Karpas-422 (cell line): ENCODE data around the gene SLC1A2. TPM values are rescaled to one million over a fixed set of nuclear protein-coding genes. Genes with fewer than 3 reads are reported as not detected.

ENCODE experiments used
- DNase-seq: peaks from one replicate; pipeline ENCODE4 v3.0.0-alpha.2; 2015
- H2AFZ ChIP-seq: fragments of 200-600 bp; sonication (generic); 2 replicates; pipeline ENCODE4 v1.6.1; 2014; ENCODE audit warnings: antibody characterized with exemption, low read length, mixed read lengths
- H3K27ac ChIP-seq: fragments of 200-600 bp; sonication (generic); 2 replicates; pipeline ENCODE4 v1.5.1; 2014; ENCODE audit warnings: mild to moderate bottlenecking, low read length, moderate library complexity
- H3K27me3 ChIP-seq: fragments of 200-600 bp; sonication (generic); 2 replicates; pipeline ENCODE4 v1.6.1; 2014; ENCODE audit warnings: low read length, mixed read lengths
- H3K36me3 ChIP-seq: fragments of 200-600 bp; sonication (generic); 2 replicates; pipeline ENCODE4 v1.6.1; 2014; ENCODE audit warnings: low read length, mixed read lengths; ENCODE audit not compliant: insufficient read depth
- H3K4me1 ChIP-seq: fragments of 200-600 bp; sonication (generic); 2 replicates; pipeline ENCODE4 v1.6.1; 2014; ENCODE audit warnings: mild to moderate bottlenecking, low read length, mixed read lengths
- H3K4me2 ChIP-seq: fragments of 200-600 bp; sonication (generic); 2 replicates; pipeline ENCODE4 v1.6.1; 2014; ENCODE audit warnings: low read length, low read depth, mild to moderate bottlenecking; ENCODE audit not compliant: poor library complexity, severe bottlenecking
- H3K4me3 ChIP-seq: fragments of 200-600 bp; sonication (generic); 2 replicates; pipeline ENCODE4 v1.5.1; 2014; ENCODE audit warnings: mild to moderate bottlenecking, antibody characterized with exemption, low read length, mixed read lengths
- H3K79me2 ChIP-seq: fragments of 200-600 bp; sonication (generic); 2 replicates; pipeline ENCODE4 v1.6.1; 2014; ENCODE audit warnings: mild to moderate bottlenecking, low read length, mixed read lengths
- H3K9ac ChIP-seq: fragments of 200-600 bp; sonication (generic); 2 replicates; pipeline ENCODE4 v1.6.0; 2014; ENCODE audit warnings: low read length
- H3K9me2 ChIP-seq: fragments of 200-600 bp; sonication (generic), shearing (Covaris generic); replicated peaks from 2 replicates; pipeline ENCODE4 v1.6.0; 2014; ENCODE audit warnings: mild to moderate bottlenecking, low read length, moderate library complexity; ENCODE audit not compliant: insufficient read depth
- H3K9me3 ChIP-seq: fragments of 300-700, 200-600 bp; sonication (generic); 2 replicates; pipeline ENCODE4 v1.6.1; 2014; ENCODE audit warnings: low read length, mixed read lengths
- H4K20me1 ChIP-seq: fragments of 200-600 bp; sonication (generic); 2 replicates; pipeline ENCODE4 v1.6.1; 2014; ENCODE audit warnings: mild to moderate bottlenecking, antibody characterized with exemption, low read length, low read depth; ENCODE audit not compliant: insufficient read depth
- total RNA-seq: library from RNA; depleted of rRNA; stranded (reverse); fragments of >200 nt; shearing (Covaris generic); gene quantifications from 2 replicates; pipeline ENCODE4 v1.2.3, GENCODE V29; 2014; ENCODE audit warnings: low replicate concordance

Gene SLC1A2
- total RNA-seq, 1 experiment from 2014 or later, result not detected

GRCh38 chr11:35261197-35261596 lies 158.2 kb downstream of the SLC1A2 start:
- Histone ChIP-seq H3K36me3 (no peaks in the 10 kb centered on the region), H3K4me3 (no peak overlapping the region), H3K79me2 (no peaks in the 10 kb centered on the region), H3K4me2 (no peak overlapping the region), H4K20me1 (no peaks in the 10 kb centered on the region), H2AFZ (no peak overlapping the region), H3K27ac (no peak overlapping the region), H3K27me3 (no peaks in the 10 kb centered on the region), H3K9ac (no peak overlapping the region), H3K9me3 (no peaks in the 10 kb centered on the region), H3K4me1 (no peaks in the 10 kb centered on the region), H3K9me2 (no peaks in the 10 kb centered on the region)
- peak; percentile 36 for DNase-seq

- Histone ChIP-seq H3K9me2 (no peaks in the 10 kb centered on the region), H3K4me2 (no peak overlapping the region), H3K9me3 (no peaks in the 10 kb centered on the region), H3K79me2 (no peaks in the 10 kb centered on the region), H3K4me3 (no peak overlapping the region), H3K36me3 (no peaks in the 10 kb centered on the region), H3K27ac (no peak overlapping the region), H3K9ac (no peak overlapping the region), H2AFZ (no peak overlapping the region), H3K4me1 (no peaks in the 10 kb centered on the region), H3K27me3 (no peaks in the 10 kb centered on the region), H4K20me1 (no peaks in the 10 kb centered on the region)
- peak; percentile 2 for DNase-seq
These were observed 158.9 kb downstream of the SLC1A2 start for GRCh38 chr11:35260342-35260985.

GRCh38 chr11:35259529-35259928 lies 159.8 kb downstream of the SLC1A2 start:
- Histone ChIP-seq H3K4me3 (no peak overlapping the region), H3K4me1 (no peaks in the 10 kb centered on the region), H3K79me2 (no peaks in the 10 kb centered on the region), H3K4me2 (no peak overlapping the region), H4K20me1 (no peaks in the 10 kb centered on the region), H3K9me2 (no peaks in the 10 kb centered on the region), H3K9me3 (no peaks in the 10 kb centered on the region), H3K27me3 (no peaks in the 10 kb centered on the region), H3K36me3 (no peaks in the 10 kb centered on the region), H3K27ac (no peak overlapping the region), H3K9ac (no peak overlapping the region), H2AFZ (no peak overlapping the region)
- DNase-seq, result peak; percentile 25

- peak; percentile 36 for DNase-seq
- Histone ChIP-seq H3K27ac (no peak overlapping the region), H3K9me3 (no peaks in the 10 kb centered on the region), H2AFZ (no peak overlapping the region), H3K4me2 (no peak overlapping the region), H3K36me3 (no peaks in the 10 kb centered on the region), H3K9ac (no peak overlapping the region), H4K20me1 (no peaks in the 10 kb centered on the region), H3K4me1 (no peaks in the 10 kb centered on the region), H3K4me3 (no peak overlapping the region), H3K27me3 (no peaks in the 10 kb centered on the region), H3K79me2 (no peaks in the 10 kb centered on the region), H3K9me2 (no peaks in the 10 kb centered on the region)
These were observed 162.1 kb downstream of the SLC1A2 start for GRCh38 chr11:35257281-35257680.

DNA sequence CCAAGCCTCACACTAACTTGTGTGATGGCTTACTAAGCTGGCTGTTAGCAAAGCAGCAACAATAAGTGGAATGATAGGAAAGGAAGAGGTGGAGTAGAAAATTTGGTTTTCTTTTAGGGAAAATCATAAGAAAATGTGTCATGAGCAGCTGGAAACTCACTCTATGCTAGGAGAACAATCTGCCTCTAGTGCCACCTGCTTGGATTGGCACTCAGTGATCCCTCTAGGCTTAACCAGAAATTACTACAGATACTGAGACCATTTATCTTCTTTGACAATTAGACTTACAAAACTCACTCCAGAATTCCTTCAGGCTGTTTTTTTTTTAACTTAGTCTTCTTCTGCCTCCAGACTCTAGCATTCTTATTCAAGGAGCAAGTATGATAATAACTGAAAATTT lies 163.1 kb downstream of the SLC1A2 start:
- Histone ChIP-seq H2AFZ (no peak overlapping the region), H3K9me3 (no peaks in the 10 kb centered on the region), H3K79me2 (no peaks in the 10 kb centered on the region), H4K20me1 (no peaks in the 10 kb centered on the region), H3K27ac (no peak overlapping the region), H3K4me3 (no peak overlapping the region), H3K9ac (no peak overlapping the region), H3K4me1 (no peaks in the 10 kb centered on the region), H3K36me3 (no peaks in the 10 kb centered on the region), H3K4me2 (no peak overlapping the region), H3K9me2 (no peaks in the 10 kb centered on the region), H3K27me3 (no peaks in the 10 kb centered on the region)
- DNase-seq, result no peak

DNA sequence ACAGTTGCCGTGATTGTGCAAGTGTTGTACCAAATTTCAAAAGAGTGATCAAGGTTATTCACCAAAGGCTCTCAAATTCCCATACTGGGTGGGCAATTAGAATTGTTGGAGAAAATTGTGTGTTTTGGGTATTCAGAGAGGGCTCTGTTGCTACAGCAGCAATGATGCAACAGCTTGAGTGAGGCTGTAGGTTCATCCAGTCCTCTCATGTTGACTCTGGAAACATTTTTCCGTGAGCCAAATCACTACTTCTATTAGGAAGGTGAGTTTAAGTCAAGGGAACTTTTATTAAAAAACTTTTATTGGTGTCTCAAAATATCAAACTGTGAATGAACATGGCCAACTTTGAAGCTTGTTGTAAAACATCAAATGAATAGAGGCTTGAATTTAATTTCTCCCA lies 163.8 kb downstream of the SLC1A2 start:
- H3K9ac ChIP-seq, result no peak overlapping the region
- H3K4me1 ChIP-seq, result no peaks in the 10 kb centered on the region
- no peaks in the 10 kb centered on the region for H4K20me1 ChIP-seq
- no peaks in the 10 kb centered on the region for H3K79me2 ChIP-seq
- H3K4me2 ChIP-seq, result no peak overlapping the region
- no peaks in the 10 kb centered on the region for H3K27me3 ChIP-seq
- no peaks in the 10 kb centered on the region for H3K9me3 ChIP-seq
- H3K36me3 ChIP-seq, result no peaks in the 10 kb centered on the region
- no peak overlapping the region for H3K27ac ChIP-seq
- no peak overlapping the region for H2AFZ ChIP-seq
- no peak overlapping the region for H3K4me3 ChIP-seq
- no peak for DNase-seq
- H3K9me2 ChIP-seq, result no peaks in the 10 kb centered on the region

DNA sequence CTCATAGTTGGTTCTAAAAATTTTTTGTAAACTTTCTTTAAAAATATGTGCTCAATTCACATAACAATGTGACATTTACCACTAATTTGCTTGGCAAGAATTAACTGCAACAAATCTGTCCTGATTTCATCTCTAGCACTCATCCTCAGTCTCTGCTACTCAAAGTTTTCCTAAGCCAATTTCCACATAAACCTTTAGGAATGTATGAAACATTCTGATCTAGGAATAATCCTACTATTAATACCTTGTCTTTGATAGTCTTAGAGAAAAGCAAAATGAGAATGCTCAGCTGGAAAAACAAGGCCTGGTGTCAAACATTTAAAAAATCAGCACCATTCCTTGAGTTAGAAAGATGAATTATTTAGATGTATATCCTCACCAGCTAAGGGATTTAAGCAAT lies 166.1 kb downstream of the SLC1A2 start:
- Histone ChIP-seq H3K27ac (no peak overlapping the region), H3K4me3 (no peak overlapping the region), H3K4me1 (no peaks in the 10 kb centered on the region), H4K20me1 (no peaks in the 10 kb centered on the region), H2AFZ (no peak overlapping the region), H3K27me3 (no peaks in the 10 kb centered on the region), H3K79me2 (no peaks in the 10 kb centered on the region), H3K36me3 (no peaks in the 10 kb centered on the region), H3K9me2 (no peaks in the 10 kb centered on the region), H3K9ac (no peak overlapping the region), H3K9me3 (no peaks in the 10 kb centered on the region), H3K4me2 (no peak overlapping the region)
- DNase-seq, result no peak

GRCh38 chr11:35250621-35251020 lies 168.7 kb downstream of the SLC1A2 start:
- no peak overlapping the region for H2AFZ ChIP-seq
- H4K20me1 ChIP-seq, result no peaks in the 10 kb centered on the region
- no peaks in the 10 kb centered on the region for H3K36me3 ChIP-seq
- H3K4me1 ChIP-seq, result no peaks in the 10 kb centered on the region
- H3K79me2 ChIP-seq, result no peaks in the 10 kb centered on the region
- no peaks in the 10 kb centered on the region for H3K9me2 ChIP-seq
- H3K4me2 ChIP-seq, result no peak overlapping the region
- H3K27me3 ChIP-seq, result no peaks in the 10 kb centered on the region
- DNase-seq, result no peak
- no peak overlapping the region for H3K27ac ChIP-seq
- H3K4me3 ChIP-seq, result no peak overlapping the region
- no peak overlapping the region for H3K9ac ChIP-seq
- H3K9me3 ChIP-seq, result no peaks in the 10 kb centered on the region

DNA sequence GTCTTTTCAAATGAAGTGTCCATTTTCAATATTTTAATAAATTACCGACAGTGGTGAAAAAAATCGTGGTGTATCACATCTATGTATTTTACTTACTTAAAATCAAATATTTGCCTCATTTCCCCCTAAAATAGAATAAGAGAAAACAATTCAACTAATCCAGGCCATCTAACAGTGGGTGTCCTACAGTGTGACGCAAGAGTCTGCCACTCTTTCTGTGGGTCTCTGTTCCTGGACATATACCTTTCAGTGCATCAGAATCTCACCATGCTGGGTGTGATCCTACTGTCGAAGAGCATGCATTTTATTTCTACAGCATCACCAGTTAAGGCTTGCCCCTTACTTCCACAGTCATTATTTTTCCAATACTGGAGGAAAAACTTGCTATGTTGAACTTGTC lies 169.2 kb downstream of the SLC1A2 start:
- Histone ChIP-seq H3K4me1 (no peaks in the 10 kb centered on the region), H3K9ac (no peak overlapping the region), H3K27ac (no peak overlapping the region), H3K9me2 (no peaks in the 10 kb centered on the region), H2AFZ (no peak overlapping the region), H3K4me2 (no peak overlapping the region), H3K79me2 (no peaks in the 10 kb centered on the region), H3K9me3 (no peaks in the 10 kb centered on the region), H3K4me3 (no peak overlapping the region), H3K27me3 (no peaks in the 10 kb centered on the region), H3K36me3 (no peaks in the 10 kb centered on the region), H4K20me1 (no peaks in the 10 kb centered on the region)
- no peak for DNase-seq
